Endodermal cell (in vitro differentiated cells): Measurements from ENCODE around the gene SIAH3. TPM values are rescaled to one million over a fixed set of nuclear protein-coding genes. Genes with fewer than 3 reads are reported as not detected.

Experiments used
- DNase-seq: peaks from one replicate; pipeline ENCODE4 v3.0.0-alpha.2; 2017
- H3K27ac ChIP-seq: 2 replicates; pipeline ENCODE4 v1.5.1; 2013; ENCODE audit warnings: mild to moderate bottlenecking, low read depth, low read length, moderate library complexity
- H3K27me3 ChIP-seq: 2 replicates; pipeline ENCODE4 v1.6.1; 2013; ENCODE audit warnings: mild to moderate bottlenecking, low read length, moderate library complexity; ENCODE audit not compliant: insufficient read depth, control insufficient read depth, poor library complexity, severe bottlenecking
- H3K36me3 ChIP-seq: 2 replicates; pipeline ENCODE4 v1.7.0; 2013; ENCODE audit warnings: mild to moderate bottlenecking, low read length, moderate library complexity; ENCODE audit not compliant: control insufficient read depth, insufficient read depth
- H3K4me1 ChIP-seq: one replicate; pipeline ENCODE4 v1.7.0; 2013; ENCODE audit warnings: low read length; ENCODE audit not compliant: control insufficient read depth, insufficient read depth
- H3K4me3 ChIP-seq: 2 replicates; pipeline ENCODE4 v1.5.1; 2013; ENCODE audit warnings: mild to moderate bottlenecking, low read length, moderate library complexity
- H3K9ac ChIP-seq: 2 replicates; pipeline ENCODE4 v1.6.1; 2013; ENCODE audit warnings: mild to moderate bottlenecking, low read length, moderate library complexity; ENCODE audit not compliant: poor library complexity, severe bottlenecking; ENCODE audit errors: extremely low read depth
- H3K9me3 ChIP-seq: 2 replicates; pipeline ENCODE4 v1.6.1; 2013; ENCODE audit warnings: mild to moderate bottlenecking, low read length, moderate library complexity; ENCODE audit not compliant: control insufficient read depth
- H3K27ac Mint-ChIP-seq: 2 replicates; pipeline ENCODE4 v1.8.0; 2020; ENCODE audit warnings: mixed read lengths
- H3K27me3 Mint-ChIP-seq: 2 replicates; pipeline ENCODE4 v1.8.0; 2021; ENCODE audit warnings: mild to moderate bottlenecking, mixed read lengths; ENCODE audit not compliant: insufficient read depth
- H3K36me3 Mint-ChIP-seq: 2 replicates; pipeline ENCODE4 v1.8.0; 2020; ENCODE audit warnings: low read depth, mixed read lengths
- H3K4me1 Mint-ChIP-seq: 2 replicates; pipeline ENCODE4 v1.8.0; 2020; ENCODE audit warnings: mixed read lengths
- H3K4me3 Mint-ChIP-seq: 2 replicates; pipeline ENCODE4 v1.8.0; 2020; ENCODE audit warnings: mild to moderate bottlenecking, moderate library complexity, mixed read lengths
- H3K9me3 Mint-ChIP-seq: 2 replicates; pipeline ENCODE4 v1.8.0; 2020; ENCODE audit warnings: mild to moderate bottlenecking, mixed read lengths
- CTCF ChIP-seq: fragments of 200-600 bp; sonication (generic); conservative IDR thresholded peaks from 2 replicates; pipeline ENCODE4 v1.5.0; 2021; ENCODE audit warnings: antibody characterized with exemption, mild to moderate bottlenecking
- WGBS, 2 experiments: methylation state at CpG; one replicate each; pipeline versions ENCODE4 v1.1.5 to v1.1.7; 2013; ENCODE audit warnings: missing lambda C conversion rate in 2 of 2, mixed read lengths in 1 of 2; ENCODE audit not compliant: insufficient coverage in 1 of 2, insufficient read length in 1 of 2; 5-methylcytosine and 5-hydroxymethylcytosine counted together
- total RNA-seq, 2 donors: library from RNA; stranded (reverse); fragmentation: NEBNext Ultra II Directional in 1 of 2; extraction: Animal tissue kit (Norgen Biotek cat#: 25700) in 1 of 2; gene quantifications; 2 replicates in 1 of 2; 3 replicates in 1 of 2; pipeline ENCODE4 v1.2.1, GENCODE V29; 2021

The SIAH3 gene
- total RNA-seq, 2 donors from 2014 or later, result not detected

GRCh38 chr13:45800485-45800884, 51.1 kb downstream of the SIAH3 start:
- Mint-ChIP-seq H3K4me3 (no peak overlapping the region), H3K27ac (no peak overlapping the region), H3K36me3 (no peaks in the 10 kb centered on the region), H3K4me1 (peaks cover 14% of the 10 kb centered on the region), H3K27me3 (no peaks in the 10 kb centered on the region), H3K9me3 (peaks cover 2% of the 10 kb centered on the region)
- no peak for TF ChIP-seq CTCF
- H3K4me3 ChIP-seq, result no peak overlapping the region
- H3K27me3 ChIP-seq, result no peaks in the 10 kb centered on the region
- H3K9ac ChIP-seq, result no peak overlapping the region
- H3K27ac ChIP-seq, result no peak overlapping the region
- 80 to 82% methylated on average over 5 of the region's 5 CpGs for WGBS, 2 experiments
- DNase-seq, result peak; percentile 4
- H3K9me3 ChIP-seq, result no peaks in the 10 kb centered on the region
- no peaks in the 10 kb centered on the region for H3K36me3 ChIP-seq
- H3K4me1 ChIP-seq, result peaks cover 11% of the 10 kb centered on the region

- Histone ChIP-seq H3K4me1 (peaks cover 11% of the 10 kb centered on the region), H3K4me3 (no peak overlapping the region), H3K9me3 (peaks cover 2% of the 10 kb centered on the region), H3K36me3 (no peaks in the 10 kb centered on the region), H3K27me3 (no peaks in the 10 kb centered on the region), H3K27ac (no peak overlapping the region), H3K9ac (no peak overlapping the region)
- TF ChIP-seq CTCF, result no peak
- DNase-seq, result peak; percentile 15
- Mint-ChIP-seq H3K27ac (no peak overlapping the region), H3K27me3 (no peaks in the 10 kb centered on the region), H3K4me1 (peaks cover 14% of the 10 kb centered on the region), H3K36me3 (no peaks in the 10 kb centered on the region), H3K4me3 (no peak overlapping the region), H3K9me3 (no peaks in the 10 kb centered on the region)
- 83 to 92% methylated on average over 1 to 3 of the region's 3 CpGs for WGBS, 2 experiments
These were observed 52.1 kb downstream of the SIAH3 start for GRCh38 chr13:45799451-45799850.

GRCh38 chr13:45798851-45799250, 52.7 kb downstream of the SIAH3 start:
- no peaks in the 10 kb centered on the region for H3K27me3 Mint-ChIP-seq
- no peaks in the 10 kb centered on the region for H3K36me3 ChIP-seq
- peaks cover 2% of the 10 kb centered on the region for H3K9me3 Mint-ChIP-seq
- H3K4me1 ChIP-seq, result peaks cover 11% of the 10 kb centered on the region
- H3K9me3 ChIP-seq, result peaks cover 8% of the 10 kb centered on the region
- no peak overlapping the region for H3K9ac ChIP-seq
- no peaks in the 10 kb centered on the region for H3K36me3 Mint-ChIP-seq
- peak; percentile 21 for DNase-seq
- H3K4me3 ChIP-seq, result no peak overlapping the region
- H3K4me3 Mint-ChIP-seq, result no peak overlapping the region
- peaks cover 14% of the 10 kb centered on the region for H3K4me1 Mint-ChIP-seq
- no peaks in the 10 kb centered on the region for H3K27me3 ChIP-seq
- TF ChIP-seq CTCF, result no peak
- WGBS, 2 experiments, result 88 to 100% methylated on average over 1 to 3 of the region's 3 CpGs
- no peak overlapping the region for H3K27ac Mint-ChIP-seq
- no peak overlapping the region for H3K27ac ChIP-seq
